Vagina (tissue), 2 donors: ENCODE measurements around the gene SNX3.

Source experiments
- POLR2A ChIP-seq, 2 donors: fragments of 450-650 bp; IDR thresholded peaks; one replicate each; pipeline ENCODE4 v1.6.1; 2017; ENCODE audit warnings: antibody characterized with exemption in 2 of 2, mild to moderate bottlenecking in 2 of 2, moderate library complexity in 2 of 2
- POLR2AphosphoS5 ChIP-seq, 2 donors: sonication (generic); formaldehyde crosslinking; IDR thresholded peaks; one replicate each; pipeline ENCODE4 v1.9.0; 2017; ENCODE audit warnings: antibody characterized with exemption in 2 of 2, mild to moderate bottlenecking in 2 of 2, low read depth in 1 of 2; ENCODE audit not compliant: insufficient read depth in 1 of 2
- TF ChIP-seq, protein P1 (sequence below), 3 experiments: fragments of 450-650 bp in 2 of 3; fragments of 200-600 bp in 1 of 3; sonication (generic) in 1 of 3; IDR thresholded peaks; one replicate each; pipeline ENCODE4 v1.5.1; 2017 to 2019; ENCODE audit warnings: antibody characterized with exemption in 3 of 3, mild to moderate bottlenecking in 2 of 3, moderate library complexity in 2 of 3

- TF ChIP-seq, protein P1, sequence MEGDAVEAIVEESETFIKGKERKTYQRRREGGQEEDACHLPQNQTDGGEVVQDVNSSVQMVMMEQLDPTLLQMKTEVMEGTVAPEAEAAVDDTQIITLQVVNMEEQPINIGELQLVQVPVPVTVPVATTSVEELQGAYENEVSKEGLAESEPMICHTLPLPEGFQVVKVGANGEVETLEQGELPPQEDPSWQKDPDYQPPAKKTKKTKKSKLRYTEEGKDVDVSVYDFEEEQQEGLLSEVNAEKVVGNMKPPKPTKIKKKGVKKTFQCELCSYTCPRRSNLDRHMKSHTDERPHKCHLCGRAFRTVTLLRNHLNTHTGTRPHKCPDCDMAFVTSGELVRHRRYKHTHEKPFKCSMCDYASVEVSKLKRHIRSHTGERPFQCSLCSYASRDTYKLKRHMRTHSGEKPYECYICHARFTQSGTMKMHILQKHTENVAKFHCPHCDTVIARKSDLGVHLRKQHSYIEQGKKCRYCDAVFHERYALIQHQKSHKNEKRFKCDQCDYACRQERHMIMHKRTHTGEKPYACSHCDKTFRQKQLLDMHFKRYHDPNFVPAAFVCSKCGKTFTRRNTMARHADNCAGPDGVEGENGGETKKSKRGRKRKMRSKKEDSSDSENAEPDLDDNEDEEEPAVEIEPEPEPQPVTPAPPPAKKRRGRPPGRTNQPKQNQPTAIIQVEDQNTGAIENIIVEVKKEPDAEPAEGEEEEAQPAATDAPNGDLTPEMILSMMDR (IDR thresholded peaks at IDR 0.05) = no peak
- no peak for TF ChIP-seq POLR2A (IDR thresholded peaks at IDR 0.05)
- no peak for TF ChIP-seq POLR2AphosphoS5 (IDR thresholded peaks at IDR 0.05; ENCODE audit: insufficient read depth in 1 of 2, low read depth in 1 of 2)
Measured at GRCh38 chr6:108210556-108210955, 50.3 kb downstream of the SNX3 start.
